GM12891 (cell line): Measurements from ENCODE around the gene TBL1XR1.
A peak's percentile ranks its signal among the peaks of the same experiment; 100 is the strongest.
"Not testable (repeated sequence)": the region's sequence is repeated elsewhere in the genome, so short reads cannot be mapped to it uniquely, and the experiment has no call there.

Experiments used
- DNase-seq: peaks from one replicate; pipeline ENCODE4 v3.0.0; 2011; ENCODE audit warnings: low spot score; ENCODE audit not compliant: insufficient read length
- FAIRE-seq: peaks from 2 replicates; lab custom pipeline; 2011; peaks lifted over from hg19 to GRCh38; lab: Jason Lieb, UNC
- PAX5 ChIP-seq: IDR thresholded peaks from 2 replicates; pipeline ENCODE4 v1.6.1; 2011; ENCODE audit warnings: low read length, moderate library complexity, mild to moderate bottlenecking; ENCODE audit not compliant: insufficient read depth, severe bottlenecking
- POLR2A ChIP-seq: IDR thresholded peaks from 2 replicates; pipeline ENCODE4 v1.6.1; 2011; ENCODE audit warnings: low read depth, low read length, control low read depth
- POLR2AphosphoS5 ChIP-seq: IDR thresholded peaks from 2 replicates; pipeline ENCODE4 v1.6.1; 2011; ENCODE audit warnings: low read depth, low read length, control low read depth
- POU2F2 ChIP-seq: IDR thresholded peaks from 2 replicates; pipeline ENCODE4 v1.6.1; 2011; ENCODE audit warnings: low read depth, mild to moderate bottlenecking, control low read depth, low read length, moderate library complexity
- SPI1 ChIP-seq: IDR thresholded peaks from 2 replicates; pipeline ENCODE4 v1.6.1; 2011; ENCODE audit warnings: low read depth, low read length, control low read depth
- TAF1 ChIP-seq: IDR thresholded peaks from 2 replicates; pipeline ENCODE4 v1.6.1; 2011; ENCODE audit warnings: low read depth, low read length, control low read depth

TBL1XR1 gene

GRCh38 chr3:177186306-177186705 is 11.0 kb downstream of the TBL1XR1 start:
- TF ChIP-seq SPI1 (no peak), POU2F2 (no peak), POLR2A (no peak), POLR2AphosphoS5 (no peak), PAX5 (no peak), TAF1 (no peak)
- FAIRE-seq (no peak), DNase-seq (no peak)

GRCh38 chr3:177185035-177185574 is 12.2 kb downstream of the TBL1XR1 start:
- no peak for FAIRE-seq

GRCh38 chr3:177184602-177185001 is 12.7 kb downstream of the TBL1XR1 start:
- DNase-seq, FAIRE-seq: not testable (repeated sequence)

More at GRCh38 chr3:177185035-177185574, 12.2 kb downstream of the TBL1XR1 start:
- no peak for TF ChIP-seq TAF1
- no peak for TF ChIP-seq POLR2AphosphoS5
- no peak for TF ChIP-seq PAX5
- TF ChIP-seq SPI1 = no peak
- TF ChIP-seq POLR2A = no peak
- no peak for TF ChIP-seq POU2F2
- no peak for DNase-seq

DNA sequence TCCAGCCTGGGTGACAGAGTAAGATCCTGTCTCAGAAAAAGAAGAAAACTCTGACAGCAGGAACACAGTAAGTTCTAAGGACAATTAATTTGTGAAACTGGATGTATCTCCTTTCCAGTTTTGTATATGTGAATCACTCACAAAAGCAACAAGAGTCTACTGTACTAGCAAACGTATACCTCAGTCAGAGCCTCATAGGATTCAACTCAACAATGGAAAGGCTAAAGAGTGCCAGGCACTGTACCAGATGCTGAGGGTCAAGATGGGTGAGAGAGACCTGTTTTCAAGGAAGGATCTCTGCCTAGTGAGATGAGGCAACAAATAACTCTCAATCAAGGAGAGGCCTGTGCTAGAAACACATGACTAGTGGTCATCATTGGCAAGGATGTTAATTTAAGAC is 14.9 kb downstream of the TBL1XR1 start:
- peak; percentile 5 for FAIRE-seq
- TF ChIP-seq POLR2AphosphoS5 (no peak), SPI1 (no peak), POLR2A (no peak), POU2F2 (no peak), TAF1 (no peak), PAX5 (no peak)

GRCh38 chr3:177181418-177181817 is 15.9 kb downstream of the TBL1XR1 start:
- DNase-seq (no peak), FAIRE-seq (no peak)
- TF ChIP-seq POLR2AphosphoS5 (no peak), POLR2A (no peak), TAF1 (no peak), POU2F2 (no peak), SPI1 (no peak), PAX5 (no peak)

More for the DNA sequence above, 14.9 kb downstream of the TBL1XR1 start:
- DNase-seq = no peak

DNA sequence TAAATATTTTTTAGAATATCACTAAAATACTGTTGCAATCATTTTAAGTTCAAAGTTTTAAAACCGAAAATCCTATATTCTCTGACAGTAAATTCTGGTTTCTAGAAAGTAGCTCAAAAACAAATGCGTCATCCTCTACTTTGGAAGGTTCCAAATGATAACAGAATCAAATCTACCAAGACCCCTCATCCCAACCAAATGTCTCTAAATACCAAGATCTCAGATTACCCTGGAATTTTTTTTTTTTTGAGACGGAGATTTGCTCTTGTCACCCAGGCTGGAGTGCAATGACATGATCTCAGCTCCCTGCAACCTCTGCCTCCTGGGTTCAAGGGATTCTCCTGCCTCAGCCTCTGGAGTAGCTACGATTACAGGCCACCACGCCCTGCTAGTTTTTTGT is 16.8 kb downstream of the TBL1XR1 start:
- TF ChIP-seq PAX5 = no peak
- TF ChIP-seq TAF1 = no peak
- no peak for TF ChIP-seq SPI1
- no peak for TF ChIP-seq POU2F2
- no peak for TF ChIP-seq POLR2A
- TF ChIP-seq POLR2AphosphoS5 = no peak

DNA sequence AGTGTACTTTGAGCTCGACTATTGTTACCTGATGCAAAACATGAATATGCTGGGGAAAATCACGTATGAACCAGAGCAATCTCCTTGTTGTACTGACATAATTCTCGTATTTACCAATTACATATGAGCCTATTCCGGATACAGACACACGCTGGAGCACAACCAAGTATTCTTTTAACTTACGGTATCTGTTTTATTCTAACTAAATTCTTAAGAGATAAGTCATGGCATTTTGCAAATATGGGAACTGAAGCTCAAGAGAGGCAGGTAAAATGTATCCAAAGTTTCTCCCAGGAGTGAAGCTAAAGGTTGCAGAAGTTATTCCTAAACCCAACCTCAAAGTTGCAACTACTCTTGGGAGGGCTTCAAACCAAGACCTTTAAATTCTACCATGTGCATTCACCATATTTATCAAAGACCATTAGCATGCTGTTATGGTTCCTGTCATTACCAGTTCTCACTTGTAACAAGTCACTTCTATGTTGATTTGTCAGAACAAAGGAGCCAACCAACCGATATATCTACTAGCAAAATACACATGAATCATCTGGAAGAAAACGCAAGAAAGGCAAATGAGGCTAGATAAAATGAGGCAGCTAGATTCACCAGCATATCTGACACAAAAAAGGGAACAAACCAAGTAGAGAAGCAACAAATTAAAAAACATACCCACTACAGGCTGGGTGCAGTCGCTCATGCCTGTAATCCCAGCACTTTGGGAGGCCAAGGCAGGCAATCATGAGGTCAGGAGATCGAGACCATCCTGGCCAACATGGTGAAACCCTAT is 17.8 kb downstream of the TBL1XR1 start:
- DNase-seq = no peak
- TF ChIP-seq TAF1 = no peak
- TF ChIP-seq POU2F2 = no peak
- TF ChIP-seq POLR2A = no peak
- TF ChIP-seq SPI1 = no peak
- no peak for TF ChIP-seq PAX5
- no peak for TF ChIP-seq POLR2AphosphoS5
- FAIRE-seq = no peak

More for the DNA sequence above, 16.8 kb downstream of the TBL1XR1 start:
- FAIRE-seq (no peak), DNase-seq (no peak)

GRCh38 chr3:177177749-177178221 is 19.5 kb downstream of the TBL1XR1 start:
- no peak for DNase-seq
- TF ChIP-seq POLR2A (no peak), PAX5 (no peak), SPI1 (no peak), TAF1 (no peak), POLR2AphosphoS5 (no peak), POU2F2 (no peak)
- FAIRE-seq = no peak

GRCh38 chr3:177174607-177175170 is 22.6 kb downstream of the TBL1XR1 start:
- no peak for FAIRE-seq
- TF ChIP-seq POLR2AphosphoS5 (no peak), TAF1 (no peak), SPI1 (no peak), POU2F2 (no peak), PAX5 (no peak), POLR2A (no peak)
- DNase-seq = no peak
